ENCODE measurements around the gene CD300A. TPM values are rescaled to one million over a fixed set of nuclear protein-coding genes. Genes with fewer than 3 reads are reported as not detected.

CD300A gene
- total and polyA plus RNA-seq, 2 of the 4 experiments (the other 2 are of a cell fraction) = not detected

- no peak overlapping the region for H3K4me2 ChIP-seq (ENCODE audit: low read depth, low read length)
- ATAC-seq (ENCODE audit: low read depth) (no peak), DNase-seq (no peak)
- H4K5ac ChIP-seq (ENCODE audit: low read depth, low read length) = no peak overlapping the region
- H3K27ac ChIP-seq (ENCODE audit: insufficient read depth, low read length) = no peak overlapping the region
- H3K18ac ChIP-seq (ENCODE audit: low read depth, low read length) = no peak overlapping the region
- H3K79me1 ChIP-seq (ENCODE audit: low read depth in 1 of 2, low read length in 2 of 2) = no peaks in the 10 kb centered on the region
- no peak overlapping the region for H2AK9ac ChIP-seq (replicated peaks; ENCODE audit: low read depth, low read length, poor library complexity)
- 20% methylated on average over 1 of the region's 6 CpGs; no CpG with 5 or more reads in 1 of the 2 experiments for WGBS, 2 experiments (ENCODE audit: extremely low coverage in 2 of 2, insufficient read length in 1 of 2)
- in situ Hi-C loops (cut with MboI; ENCODE audit: low sequenced_read_pairs) (no loop called here), dilution Hi-C loops (cut with HindIII; ENCODE audit: low sequenced_read_pairs, unreplicated experiment) (no loop called here), intact Hi-C loops (cut with micrococcal nuclease) (no loop called here)
- H3K4ac ChIP-seq (ENCODE audit: low read depth, low read length) = no peak overlapping the region
- BruUV-seq (replicated peaks) = no TSS peak
- H4K20me1 ChIP-seq (ENCODE audit: insufficient read depth, low read length) = no peaks in the 10 kb centered on the region
- no peak overlapping the region for H4K91ac ChIP-seq (ENCODE audit: insufficient read depth, low read depth, low read length)
- no peak overlapping the region for H2BK120ac ChIP-seq (ENCODE audit: low read depth, low read length)
- H3K14ac ChIP-seq (replicated peaks; ENCODE audit: low read depth, low read length) = no peak overlapping the region
- H2BK15ac ChIP-seq (ENCODE audit: low read depth, low read length) = no peak overlapping the region
- TF ChIP-seq SMC3 (IDR thresholded peaks at IDR 0.05; ENCODE audit: low read depth, low read length) (no peak), MXI1 (IDR thresholded peaks at IDR 0.05; ENCODE audit: borderline replicate concordance, low read depth, low read length) (no peak), CTCF (conservative IDR thresholded peaks at IDR 0.05; ENCODE audit: low read depth, low read length) (no peak), NFE2L2 (IDR thresholded peaks at IDR 0.05; ENCODE audit: low read depth, low read length) (no peak), USF2 (IDR thresholded peaks at IDR 0.05; ENCODE audit: low read depth, low read length) (no peak), CEBPB (IDR thresholded peaks at IDR 0.05; ENCODE audit: low read depth, low read length) (no peak), RCOR1 (IDR thresholded peaks at IDR 0.05; ENCODE audit: insufficient replicate concordance, low read length) (no peak), POLR2A (IDR thresholded peaks at IDR 0.05; ENCODE audit: low read depth, low read length) (no peak), MAFK (IDR thresholded peaks at IDR 0.05; ENCODE audit: low read depth, low read length) (no peak), ELK1 (IDR thresholded peaks at IDR 0.05; ENCODE audit: borderline replicate concordance, low read depth, low read length) (no peak), BHLHE40 (IDR thresholded peaks at IDR 0.05; ENCODE audit: low read depth, low read length) (no peak), FOS (IDR thresholded peaks at IDR 0.05; ENCODE audit: low read depth, low read length) (no peak), CHD1 (IDR thresholded peaks at IDR 0.05; ENCODE audit: low read depth, low read length) (no peak), RFX5 (IDR thresholded peaks at IDR 0.05; ENCODE audit: low read depth, low read length) (no peak), MAZ (IDR thresholded peaks at IDR 0.05; ENCODE audit: borderline replicate concordance, low read depth, low read length) (no peak), RAD21 (IDR thresholded peaks at IDR 0.05; ENCODE audit: low read length) (no peak)
- H3K9ac ChIP-seq (ENCODE audit: low read depth, low read length) = no peak overlapping the region
- H4K8ac ChIP-seq (ENCODE audit: low read depth in 2 of 2, low read length in 2 of 2) = no peak overlapping the region
- no peak overlapping the region for H2AFZ ChIP-seq (replicated peaks; ENCODE audit: low read length, poor library complexity)
- ChIA-PET POLR2A (ENCODE audit: unreplicated experiment) (no interaction called here), CTCF (no interaction called here)
- H3K56ac ChIP-seq (ENCODE audit: extremely low read depth, insufficient read depth, low read length) = no peak overlapping the region
- no peak overlapping the region for H2BK5ac ChIP-seq (ENCODE audit: low read depth, low read length, poor library complexity, severe bottlenecking)
- no peaks in the 10 kb centered on the region for H3K36me3 ChIP-seq (ENCODE audit: control insufficient read depth, insufficient read depth, low read length)
- no peaks in the 10 kb centered on the region for H3K4me1 ChIP-seq (ENCODE audit: control insufficient read depth, insufficient read depth, low read length)
- no peaks in the 10 kb centered on the region for H3K27me3 ChIP-seq (ENCODE audit: control insufficient read depth, insufficient read depth, low read length)
- 0 out of 2 replicates have a peak, but pooled peaks cover 2% of the 10 kb centered on the region for H3K9me3 ChIP-seq (ENCODE audit: control insufficient read depth, insufficient read depth, low read length)
- H3K23ac ChIP-seq (ENCODE audit: low read depth, low read length) = no peak overlapping the region
- H3K9me1 ChIP-seq (ENCODE audit: insufficient read depth, low read length) = no peaks in the 10 kb centered on the region
- H2AK5ac ChIP-seq (ENCODE audit: low read depth, low read length) = no peak overlapping the region
- no peak overlapping the region for H2BK20ac ChIP-seq (ENCODE audit: low read depth, low read length)
- no peak overlapping the region for H3K4me3 ChIP-seq (ENCODE audit: insufficient read depth, low read depth, low read length)
These were observed 36.4 kb downstream of the CD300A start for GRCh38 chr17:74502861-74503260.

Measured in IMR-90 (cell line).